Common myeloid progenitor, CD34-positive (primary cell): ENCODE results near the gene OST4.

Experiments
- CTCF ChIA-PET: fragments of 350-600 bp; sonication (Branson Sonifier 250); formaldehyde crosslinking; loops from one replicate; lab custom pipeline; 2021; ENCODE audit warnings: antibody characterized with exemption; lab: Charles Lee
- POLR2A ChIA-PET: fragments of 350-600 bp; sonication (Branson Sonifier 250); formaldehyde crosslinking; loops from one replicate; lab custom pipeline; 2021; ENCODE audit warnings: antibody characterized with exemption; lab: Charles Lee
- DNase-seq, 3 donors: peaks; one replicate each; pipeline versions ENCODE4 v3.0.0 to v3.0.0-alpha.2; 2013
- H3K27ac ChIP-seq, 2 experiments: 1 replicate in 1 of 2; 2 replicates in 1 of 2; pipeline ENCODE4 v1.7.0; 2013; ENCODE audit warnings: inconsistent platforms in 2 of 2, low read length in 2 of 2, mild to moderate bottlenecking in 2 of 2, low read depth in 1 of 2, moderate library complexity in 1 of 2; ENCODE audit not compliant: severe bottlenecking in 2 of 2, insufficient read depth in 1 of 2, poor library complexity in 1 of 2
- H3K27me3 ChIP-seq, 5 experiments: replicated peaks in 2 of 5; 1 replicate in 3 of 5; 2 replicates in 2 of 5; pipeline versions ENCODE4 v1.6.1 to v1.7.0; 2013; ENCODE audit warnings: low read length in 4 of 5, mild to moderate bottlenecking in 2 of 5, moderate library complexity in 2 of 5, inconsistent platforms in 1 of 5; ENCODE audit not compliant: insufficient read depth in 5 of 5, control insufficient read depth in 4 of 5
- H3K36me3 ChIP-seq, 4 experiments: 1 replicate in 2 of 4; 2 replicates in 2 of 4; pipeline versions ENCODE4 v1.6.1 to v1.7.0; 2013; ENCODE audit warnings: low read length in 3 of 4, control low read depth in 1 of 4, mild to moderate bottlenecking in 1 of 4; ENCODE audit not compliant: control insufficient read depth in 4 of 4, insufficient read depth in 4 of 4
- H3K4me1 ChIP-seq, 4 experiments: 1 replicate in 3 of 4; 2 replicates in 1 of 4; pipeline versions ENCODE4 v1.6.1 to v1.7.1; 2013; ENCODE audit warnings: low read length in 3 of 4, mild to moderate bottlenecking in 3 of 4, control low read depth in 1 of 4, inconsistent platforms in 1 of 4, moderate library complexity in 1 of 4; ENCODE audit not compliant: control insufficient read depth in 4 of 4, insufficient read depth in 4 of 4; ENCODE audit errors: control extremely low read depth in 1 of 4
- H3K4me3 ChIP-seq, 7 experiments: 1 replicate in 4 of 7; 2 replicates in 3 of 7; pipeline versions ENCODE4 v1.5.1 to v1.7.0; 2013; ENCODE audit warnings: mild to moderate bottlenecking in 7 of 7, low read length in 6 of 7, moderate library complexity in 6 of 7, inconsistent platforms in 2 of 7, low read depth in 2 of 7, control low read depth in 1 of 7; ENCODE audit not compliant: insufficient read depth in 4 of 7, control insufficient read depth in 1 of 7; ENCODE audit errors: extremely low read depth in 1 of 7
- H3K9me3 ChIP-seq, 5 experiments: 1 replicate in 4 of 5; 2 replicates in 1 of 5; pipeline versions ENCODE4 v1.6.1 to v1.7.1; 2013; ENCODE audit warnings: low read length in 4 of 5, mild to moderate bottlenecking in 2 of 5, inconsistent platforms in 1 of 5, low read depth in 1 of 5, moderate library complexity in 1 of 5; ENCODE audit not compliant: control insufficient read depth in 4 of 5, insufficient read depth in 2 of 5; ENCODE audit errors: control extremely low read depth in 1 of 5
- WGBS: methylation state at CpG from one replicate; pipeline ENCODE4 v1.1.5; 2013; ENCODE audit not compliant: insufficient coverage; 5-methylcytosine and 5-hydroxymethylcytosine counted together

Gene OST4

DNA sequence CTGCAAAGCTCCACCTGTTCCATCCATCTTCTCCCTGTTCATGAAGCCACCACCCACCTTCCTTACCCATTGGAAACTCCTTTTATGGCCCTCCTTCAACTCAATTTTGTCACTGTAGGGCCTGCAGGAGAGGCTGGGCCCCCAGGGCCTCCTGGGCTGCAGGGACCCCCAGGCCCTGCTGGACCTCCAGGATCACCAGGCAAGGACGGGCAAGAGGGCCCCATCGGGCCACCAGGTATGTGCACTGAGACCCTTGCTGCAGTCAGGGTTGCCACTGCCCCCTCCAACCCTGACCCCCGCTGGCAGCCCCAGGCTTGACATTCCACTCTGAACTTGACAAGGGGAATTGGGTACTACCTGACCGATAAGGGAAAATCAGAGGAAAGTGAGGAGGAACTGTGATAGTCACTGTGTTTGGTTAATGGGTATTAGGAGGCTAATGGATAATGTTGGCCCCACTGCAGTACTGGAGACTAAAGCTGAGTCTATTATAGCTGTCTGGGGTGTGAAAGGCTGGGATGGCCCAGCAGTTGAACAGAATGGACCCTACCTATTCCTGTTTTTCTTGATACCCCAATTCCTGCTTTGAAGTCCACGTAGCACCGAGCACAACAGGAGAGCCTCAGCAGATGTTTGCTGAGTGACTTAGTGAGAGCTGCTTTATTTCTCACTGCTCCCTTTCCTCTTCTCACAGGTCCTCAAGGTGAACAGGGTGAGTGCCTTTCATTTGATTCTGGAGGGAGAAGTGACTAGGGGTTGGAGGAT lies 13.0 kb upstream of the OST4 start:
- DNase-seq: no peak
- Histone ChIP-seq H3K9me3 (no peaks in the 10 kb centered on the region), H3K27ac (no peak overlapping the region), H3K27me3 (no peaks in the 10 kb centered on the region), H3K4me1 (peaks cover 7 to 71% (median 60%) of the 10 kb centered on the region in 4 experiments), H3K36me3 (peaks cover 0 to 12% (median 3%) of the 10 kb centered on the region in 4 experiments), H3K4me3 (no peak overlapping the region)
- 90% methylated on average over 4 of the region's 6 CpGs for WGBS
- CTCF ChIA-PET: interaction anchor here (1.0 to 28.0 kb wide), 9 partner anchors 10 to 129 kb away, joined by 3 to 381 read pairs (median 5); partner anchors contain the start of genes AGBL5 and OST4
- POLR2A ChIA-PET: interaction anchor here (1.2 kb wide), 1 partner anchor 20 kb away, joined by 3 read pairs; no protein-coding TSS in a partner anchor

GRCh38 chr2:27083410-27084296 lies 12.2 kb upstream of the OST4 start:
- Histone ChIP-seq H3K4me3 (no peak overlapping the region), H3K4me1 (peaks cover 7 to 79% (median 68%) of the 10 kb centered on the region in 4 experiments), H3K27me3 (no peaks in the 10 kb centered on the region), H3K36me3 (peaks cover 0 to 12% (median 3%) of the 10 kb centered on the region in 4 experiments), H3K27ac (no peak overlapping the region), H3K9me3 (no peaks in the 10 kb centered on the region)
- ChIA-PET CTCF (interaction anchor here (1.0 to 28.0 kb wide), 11 partner anchors 10 to 130 kb away, joined by 3 to 381 read pairs (median 3); partner anchors contain the start of genes AGBL5 and OST4), POLR2A (interaction anchor here (1.2 kb wide), 1 partner anchor 20 kb away, joined by 3 read pairs; no protein-coding TSS in a partner anchor)
- 95% methylated on average over 17 of the region's 20 CpGs for WGBS
- DNase-seq: no peak

GRCh38 chr2:27082773-27083409 lies 11.4 kb upstream of the OST4 start:
- DNase-seq: no peak

GRCh38 chr2:27081984-27082772 lies 10.7 kb upstream of the OST4 start:
- WGBS: 95% methylated on average over 35 of the region's 38 CpGs
- DNase-seq: no peak
- no peaks in the 10 kb centered on the region for H3K27me3 ChIP-seq
- peaks cover 0 to 12% (median 3%) of the 10 kb centered on the region in 4 experiments for H3K36me3 ChIP-seq
- H3K9me3 ChIP-seq: no peaks in the 10 kb centered on the region
- ChIA-PET POLR2A (interaction anchor here (1.2 to 1.3 kb wide), 3 partner anchors 31 to 52 kb away, joined by 4 to 7 read pairs (median 4); partner anchors contain the start of genes AGBL5 and PREB), CTCF (interaction anchor here (0.8 to 28.0 kb wide), 17 partner anchors 9 to 217 kb away, joined by 3 to 381 read pairs (median 3); partner anchors contain the start of genes AGBL5, OST4 and TMEM214)
- peaks cover 7 to 87% (median 71%) of the 10 kb centered on the region in 4 experiments for H3K4me1 ChIP-seq
- peak overlapping the region in 4 of 7 experiments; percentile 42 to 63 (median 58) for H3K4me3 ChIP-seq
- H3K27ac ChIP-seq: peak overlapping the region; percentile 26 to 86

More at GRCh38 chr2:27082773-27083409, 11.4 kb upstream of the OST4 start:
- H3K27me3 ChIP-seq: no peaks in the 10 kb centered on the region
- no peaks in the 10 kb centered on the region for H3K9me3 ChIP-seq
- WGBS: 94% methylated on average over 19 of the region's 27 CpGs
- peaks cover 7 to 85% (median 73%) of the 10 kb centered on the region in 4 experiments for H3K4me1 ChIP-seq
- POLR2A ChIA-PET: no interaction called here
- no peak overlapping the region for H3K4me3 ChIP-seq
- CTCF ChIA-PET: interaction anchor here (0.8 to 28.0 kb wide), 12 partner anchors 8 to 217 kb away, joined by 3 to 381 read pairs (median 3); partner anchors contain the start of genes AGBL5, OST4 and TMEM214
- H3K36me3 ChIP-seq: peaks cover 0 to 12% (median 3%) of the 10 kb centered on the region in 4 experiments
- peak overlapping the region in 1 of 2 experiments; percentile 86 for H3K27ac ChIP-seq

GRCh38 chr2:27080603-27080936 lies 9.1 kb upstream of the OST4 start:
- Histone ChIP-seq H3K9me3 (no peaks in the 10 kb centered on the region), H3K4me1 (peaks cover 7 to 89% (median 65%) of the 10 kb centered on the region in 4 experiments), H3K4me3 (peak overlapping the region in 3 of 7 experiments; percentile 26 to 66 (median 64)), H3K36me3 (peaks cover 0 to 12% (median 3%) of the 10 kb centered on the region in 4 experiments), H3K27me3 (no peaks in the 10 kb centered on the region), H3K27ac (peak overlapping the region in 1 of 2 experiments; percentile 23)
- POLR2A ChIA-PET: interaction anchor here (1.2 to 1.7 kb wide), 4 partner anchors 9 to 54 kb away, joined by 4 to 12 read pairs (median 6); partner anchors contain the start of genes AGBL5, OST4 and PREB
- CTCF ChIA-PET: interaction anchor here (1.2 to 28.0 kb wide), 8 partner anchors 8 to 64 kb away, joined by 3 to 381 read pairs (median 4); partner anchors contain the start of genes AGBL5 and OST4
- no peak for DNase-seq
- WGBS: 96% methylated on average over 13 of the region's 14 CpGs
